GM12864 (cell line): ENCODE measurements around the gene COPS3.

Experiments used
- DNase-seq: peaks from one replicate; pipeline ENCODE4 v3.0.0-alpha.2; 2011; ENCODE audit warnings: low read depth
- H3K4me3 ChIP-seq: 2 replicates; pipeline ENCODE4 v1.5.1; 2011; ENCODE audit warnings: mild to moderate bottlenecking, low read depth, low read length, control low read depth
- TF ChIP-seq, protein P1 (sequence below): IDR thresholded peaks from 2 replicates; pipeline ENCODE4 v1.5.1; 2011; ENCODE audit warnings: low read depth, mild to moderate bottlenecking, moderate library complexity, low read length, control low read depth, inconsistent platforms; ENCODE audit errors: missing control alignments

COPS3 gene

DNA sequence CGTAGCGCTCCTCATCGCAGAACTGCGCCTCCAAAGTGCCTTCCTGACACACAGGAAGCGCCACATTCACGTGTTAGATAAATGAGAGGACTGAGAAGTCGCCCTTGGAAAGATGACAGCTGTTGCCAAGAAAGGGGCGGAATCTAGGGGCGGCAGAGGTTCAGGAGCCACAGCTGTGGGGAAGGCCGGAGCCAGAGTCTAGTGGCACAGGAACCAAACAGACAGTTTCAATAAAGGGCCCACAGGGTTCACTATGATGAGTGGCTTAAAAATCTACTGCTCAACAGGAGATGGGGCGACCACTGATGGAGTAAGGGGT is 48.8 kb downstream of the COPS3 start:
- TF ChIP-seq, protein P1, sequence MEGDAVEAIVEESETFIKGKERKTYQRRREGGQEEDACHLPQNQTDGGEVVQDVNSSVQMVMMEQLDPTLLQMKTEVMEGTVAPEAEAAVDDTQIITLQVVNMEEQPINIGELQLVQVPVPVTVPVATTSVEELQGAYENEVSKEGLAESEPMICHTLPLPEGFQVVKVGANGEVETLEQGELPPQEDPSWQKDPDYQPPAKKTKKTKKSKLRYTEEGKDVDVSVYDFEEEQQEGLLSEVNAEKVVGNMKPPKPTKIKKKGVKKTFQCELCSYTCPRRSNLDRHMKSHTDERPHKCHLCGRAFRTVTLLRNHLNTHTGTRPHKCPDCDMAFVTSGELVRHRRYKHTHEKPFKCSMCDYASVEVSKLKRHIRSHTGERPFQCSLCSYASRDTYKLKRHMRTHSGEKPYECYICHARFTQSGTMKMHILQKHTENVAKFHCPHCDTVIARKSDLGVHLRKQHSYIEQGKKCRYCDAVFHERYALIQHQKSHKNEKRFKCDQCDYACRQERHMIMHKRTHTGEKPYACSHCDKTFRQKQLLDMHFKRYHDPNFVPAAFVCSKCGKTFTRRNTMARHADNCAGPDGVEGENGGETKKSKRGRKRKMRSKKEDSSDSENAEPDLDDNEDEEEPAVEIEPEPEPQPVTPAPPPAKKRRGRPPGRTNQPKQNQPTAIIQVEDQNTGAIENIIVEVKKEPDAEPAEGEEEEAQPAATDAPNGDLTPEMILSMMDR = no peak

DNA sequence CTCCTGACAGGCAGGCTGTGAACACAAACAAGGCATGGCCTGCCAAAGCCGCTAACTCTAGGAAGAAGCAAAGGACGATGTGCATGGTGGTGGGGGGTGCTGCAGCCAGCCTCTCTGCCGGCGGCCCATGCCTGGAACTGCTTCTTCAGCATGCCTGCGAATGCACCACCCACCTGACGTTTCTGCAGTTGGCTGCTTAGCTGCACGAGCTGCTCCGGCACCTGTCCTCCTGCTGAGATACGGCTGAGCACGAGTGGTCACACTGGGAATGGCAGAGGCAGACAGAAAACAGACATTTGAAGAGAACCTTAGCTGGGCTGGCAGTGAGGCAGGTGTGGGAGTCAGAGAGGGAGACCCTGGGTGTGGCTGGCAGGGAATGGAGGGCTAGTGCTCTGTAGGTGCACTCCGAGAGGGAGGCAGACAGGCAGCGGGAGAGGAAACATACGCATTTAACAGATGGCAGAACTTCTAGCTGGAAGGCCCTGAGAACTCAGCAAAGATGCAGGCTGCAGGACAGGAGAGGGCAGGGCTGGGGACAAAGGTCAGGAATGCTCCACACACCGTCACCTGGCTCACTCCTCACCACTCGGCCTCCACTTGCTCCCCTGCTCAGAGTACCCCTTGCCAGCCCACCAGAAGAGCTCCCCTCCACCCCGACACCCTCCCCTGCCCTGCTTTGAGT is 49.3 kb downstream of the COPS3 start:
- TF ChIP-seq, protein P1 = no peak
- H3K4me3 ChIP-seq = no peak overlapping the region
- DNase-seq = no peak

More for the DNA sequence above, 48.8 kb downstream of the COPS3 start:
- H3K4me3 ChIP-seq = no peak overlapping the region
- DNase-seq = no peak

DNA sequence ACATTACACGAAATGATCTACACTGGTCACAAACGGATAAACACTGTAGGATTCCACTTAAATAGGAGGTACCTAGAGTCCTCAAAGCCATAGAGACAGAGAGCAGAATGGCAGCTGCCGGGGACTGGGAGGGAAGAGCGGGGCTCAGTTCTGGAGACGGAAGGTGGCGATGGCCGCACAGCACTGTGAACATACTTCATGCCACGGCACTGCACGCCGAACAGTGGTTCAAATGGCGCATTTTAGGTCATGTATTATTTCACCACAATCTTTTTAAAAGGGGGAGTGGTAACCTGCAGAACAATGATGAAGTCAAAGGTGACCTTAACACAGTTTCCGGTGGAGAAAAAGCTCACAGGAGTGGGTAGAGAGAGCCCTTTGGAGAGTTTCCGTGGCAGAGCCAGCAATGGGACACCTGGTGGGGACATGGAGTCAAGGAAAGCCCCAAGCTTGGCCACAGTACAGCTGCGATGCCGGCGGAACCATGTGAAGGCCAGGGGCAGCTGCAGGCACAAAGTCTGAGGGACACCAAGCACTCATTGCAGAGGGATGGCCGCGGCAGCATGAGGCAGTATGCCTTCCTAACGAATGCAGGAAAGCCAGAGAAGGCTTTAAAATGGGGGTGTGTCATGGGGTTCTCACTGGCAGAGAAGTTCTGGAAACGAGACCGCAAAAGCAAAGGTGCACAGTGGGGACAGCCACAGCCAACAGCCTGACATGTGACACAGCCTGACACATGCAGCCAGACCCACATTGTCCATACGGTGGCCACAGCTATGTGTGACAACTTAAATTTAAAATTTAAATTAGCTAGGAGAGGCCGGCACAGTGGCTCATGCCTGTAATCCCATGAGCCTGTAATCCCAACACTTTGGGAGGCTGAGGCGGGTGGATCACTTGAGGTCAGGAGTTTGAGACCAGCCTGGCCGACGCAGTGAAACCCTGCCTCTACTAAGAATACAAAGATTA is 51.3 kb downstream of the COPS3 start:
- TF ChIP-seq, protein P1 = no peak
- no peak for DNase-seq
- H3K4me3 ChIP-seq = no peak overlapping the region

DNA sequence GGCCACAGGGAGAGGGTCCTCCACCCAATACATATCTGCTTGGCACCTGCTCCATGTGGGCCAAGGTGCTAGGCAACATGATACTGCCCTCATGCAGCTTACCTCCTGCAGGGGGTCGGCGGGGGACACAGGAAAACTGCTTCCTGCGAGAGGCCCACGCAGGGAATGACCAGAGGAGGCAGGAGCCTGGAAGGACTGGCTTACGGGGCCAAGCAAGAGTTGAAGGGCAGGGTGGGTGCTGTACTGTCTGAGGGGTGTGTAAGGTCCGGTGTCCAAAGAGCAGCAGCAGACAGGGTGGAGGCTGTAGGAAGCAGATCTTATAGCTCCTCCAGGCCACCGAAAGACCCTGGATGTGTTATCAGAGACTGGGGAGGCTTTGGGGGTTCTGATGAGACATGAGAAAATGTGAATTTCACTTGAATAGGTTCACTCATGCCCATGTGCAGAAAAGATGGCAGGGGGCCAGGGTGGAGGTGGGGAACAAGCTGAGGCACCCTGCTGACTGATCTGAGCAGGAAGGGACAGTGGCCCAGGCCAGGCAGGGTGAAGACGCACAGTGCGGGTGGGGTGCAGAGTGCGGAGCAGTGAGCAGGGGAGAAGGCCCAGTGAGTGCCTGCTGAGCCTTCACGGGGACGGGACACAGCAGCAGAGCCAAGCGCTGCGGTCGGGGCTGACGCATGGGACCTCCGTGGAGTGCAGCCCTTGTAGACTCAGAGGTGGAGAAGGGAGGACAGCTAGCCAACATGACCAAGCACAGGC is 52.3 kb downstream of the COPS3 start:
- H3K4me3 ChIP-seq = no peak overlapping the region
- TF ChIP-seq, protein P1 = no peak
- no peak for DNase-seq

DNA sequence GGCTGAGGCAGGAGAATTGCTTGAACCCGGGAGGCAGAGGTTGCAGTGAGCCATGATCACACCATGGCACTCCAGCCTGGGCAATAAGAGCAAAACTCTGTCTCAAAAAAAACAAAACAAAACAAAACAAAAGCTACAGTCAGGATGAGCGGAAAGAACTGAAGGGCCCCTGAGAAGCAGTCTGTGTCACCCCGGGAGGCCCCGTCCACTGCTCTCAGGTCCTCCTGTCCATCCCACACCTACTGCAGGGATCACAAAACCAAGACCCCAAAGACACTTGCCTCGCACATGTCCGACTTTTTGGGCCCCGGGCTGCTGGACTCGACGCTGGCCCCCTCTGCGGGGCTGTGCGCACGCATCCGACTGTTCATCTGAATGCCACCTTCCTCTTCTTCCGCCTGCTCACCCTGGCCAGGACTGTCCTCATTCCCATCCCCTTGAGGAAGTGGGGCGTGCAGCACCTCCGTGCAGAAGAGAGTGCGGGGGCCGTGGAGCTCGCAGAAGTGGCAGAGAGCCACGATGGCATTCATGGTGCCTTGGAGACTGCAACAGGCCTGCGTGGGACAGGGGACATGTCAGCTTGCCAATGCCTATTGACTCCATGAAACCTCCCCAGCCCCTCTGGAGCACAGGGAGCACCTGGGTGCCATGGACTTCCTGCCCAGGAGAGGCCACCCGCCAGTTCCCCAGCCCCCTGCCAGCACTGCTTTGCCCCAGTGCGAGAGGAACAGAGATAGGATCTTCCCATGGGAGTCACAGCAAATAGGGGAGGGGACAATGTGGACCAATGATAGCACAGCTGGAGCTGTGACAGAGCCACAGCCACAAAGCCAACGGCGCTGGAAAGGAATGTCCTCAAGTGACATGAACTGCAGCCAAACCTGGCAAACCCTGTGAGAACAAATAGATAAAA is 53.2 kb downstream of the COPS3 start:
- DNase-seq = no peak
- H3K4me3 ChIP-seq = no peak overlapping the region
- TF ChIP-seq, protein P1 = no peak

DNA sequence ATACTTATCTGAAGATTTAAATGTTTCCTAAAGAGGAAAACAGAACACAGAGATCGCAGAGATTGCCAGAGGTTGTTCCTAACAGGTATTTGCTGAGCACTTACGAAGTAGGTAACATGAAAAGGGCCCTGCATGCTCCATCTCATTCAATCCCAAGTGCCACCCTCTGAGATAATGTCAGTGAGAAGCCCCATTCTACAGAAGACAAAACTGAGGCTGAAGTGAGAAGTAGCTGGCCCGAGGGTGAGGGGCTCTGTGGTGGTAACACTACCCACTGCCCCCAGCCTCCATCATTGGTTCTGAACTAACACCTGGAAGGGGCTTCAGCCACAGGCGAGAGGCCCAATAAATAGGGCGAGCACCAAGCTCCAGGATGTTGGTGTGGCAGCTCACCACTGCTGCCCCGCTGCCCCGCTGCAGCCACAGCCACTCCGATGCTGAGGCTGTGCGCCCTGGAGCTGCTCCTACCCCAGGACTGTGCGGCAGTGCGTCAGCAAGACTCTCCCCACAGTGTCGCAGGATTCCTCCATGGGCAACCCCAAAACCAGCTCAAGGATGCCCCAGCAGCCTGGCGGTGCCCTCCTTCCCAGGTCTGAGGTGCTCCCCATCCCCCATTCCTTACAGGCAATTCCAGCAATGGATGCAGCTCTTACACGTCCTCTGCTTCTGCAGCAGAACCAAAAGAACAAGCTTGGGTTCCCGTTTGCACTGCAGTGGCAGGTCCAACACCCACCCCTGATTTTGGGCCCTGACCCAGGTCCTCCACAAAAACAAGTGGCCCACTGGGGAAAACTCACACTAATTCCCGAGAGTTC is 54.4 kb downstream of the COPS3 start:
- no peak for DNase-seq
- H3K4me3 ChIP-seq = no peak overlapping the region
- TF ChIP-seq, protein P1 = no peak
